Measurements from ENCODE around the gene NOL3. TPM values are rescaled to one million over a fixed set of nuclear protein-coding genes. Genes with fewer than 3 reads are reported as not detected.

The NOL3 gene
- total RNA-seq, 1 experiment from 2014 or later = 49.8 TPM

- no peak for TF ChIP-seq CTCF (IDR thresholded peaks at IDR 0.05; ENCODE audit: unreplicated experiment)
- no peak for DNase-seq (ENCODE audit: unreplicated experiment)
- CTCF ChIA-PET = interaction anchor here (0.6 to 2.8 kb wide), 5 partner anchors 11 to 228 kb away, joined by 3 to 11 read pairs (median 3); partner anchors contain the start of gene ELMO3
- Mint-ChIP-seq H3K4me1 (ENCODE audit: insufficient read depth, unreplicated experiment) (peaks cover 14% of the 10 kb centered on the region), H3K27ac (ENCODE audit: low read depth, unreplicated experiment) (no peak overlapping the region), H3K4me3 (ENCODE audit: unreplicated experiment) (no peak overlapping the region), H3K9me3 (ENCODE audit: unreplicated experiment) (no peaks in the 10 kb centered on the region), H3K36me3 (ENCODE audit: insufficient read depth, unreplicated experiment) (peaks cover under 1% of the 10 kb centered on the region), H3K27me3 (ENCODE audit: insufficient read depth, unreplicated experiment) (no peaks in the 10 kb centered on the region)
- BruUV-seq (replicated peaks) = no TSS peak
- POLR2A ChIA-PET = no interaction called here
- intact Hi-C loops (cut with micrococcal nuclease) = no loop called here
These were observed 17.0 kb downstream of the NOL3 start for GRCh38 chr16:67187175-67187890.

GRCh38 chr16:67188323-67188722 is 18.0 kb downstream of the NOL3 start:
- Mint-ChIP-seq H3K4me3 (ENCODE audit: unreplicated experiment) (no peak overlapping the region), H3K27ac (ENCODE audit: low read depth, unreplicated experiment) (no peak overlapping the region), H3K4me1 (ENCODE audit: insufficient read depth, unreplicated experiment) (peaks cover 14% of the 10 kb centered on the region), H3K36me3 (ENCODE audit: insufficient read depth, unreplicated experiment) (peaks cover 5% of the 10 kb centered on the region), H3K27me3 (ENCODE audit: insufficient read depth, unreplicated experiment) (no peaks in the 10 kb centered on the region), H3K9me3 (ENCODE audit: unreplicated experiment) (no peaks in the 10 kb centered on the region)
- ChIA-PET CTCF (interaction anchor here (0.7 to 2.8 kb wide), 4 partner anchors 10 to 211 kb away, joined by 3 to 11 read pairs (median 3); partner anchors contain the start of gene ELMO3), POLR2A (interaction anchor here (1.4 to 1.9 kb wide), 2 partner anchors 10 to 18 kb away, joined by 4 to 5 read pairs; partner anchors contain the start of gene NOL3)
- BruUV-seq (replicated peaks) = no TSS peak
- TF ChIP-seq CTCF (IDR thresholded peaks at IDR 0.05; ENCODE audit: unreplicated experiment) = no peak
- intact Hi-C loops (cut with micrococcal nuclease) = no loop called here
- DNase-seq (ENCODE audit: unreplicated experiment) = no peak

GRCh38 chr16:67188798-67189197 is 18.5 kb downstream of the NOL3 start:
- no peak for TF ChIP-seq CTCF (IDR thresholded peaks at IDR 0.05; ENCODE audit: unreplicated experiment)
- Mint-ChIP-seq H3K36me3 (ENCODE audit: insufficient read depth, unreplicated experiment) (peaks cover 5% of the 10 kb centered on the region), H3K9me3 (ENCODE audit: unreplicated experiment) (no peaks in the 10 kb centered on the region), H3K4me1 (ENCODE audit: insufficient read depth, unreplicated experiment) (peaks cover 14% of the 10 kb centered on the region), H3K27ac (ENCODE audit: low read depth, unreplicated experiment) (no peak overlapping the region), H3K27me3 (ENCODE audit: insufficient read depth, unreplicated experiment) (no peaks in the 10 kb centered on the region), H3K4me3 (ENCODE audit: unreplicated experiment) (no peak overlapping the region)
- intact Hi-C loops (cut with micrococcal nuclease) = no loop called here
- ChIA-PET CTCF (interaction anchor here (0.6 to 2.8 kb wide), 8 partner anchors 9 to 241 kb away, joined by 3 to 11 read pairs (median 3); partner anchors contain the start of gene ELMO3), POLR2A (interaction anchor here (1.4 to 1.9 kb wide), 3 partner anchors 10 to 57 kb away, joined by 3 to 5 read pairs (median 4); partner anchors contain the start of gene NOL3)
- no peak for DNase-seq (ENCODE audit: unreplicated experiment)
- BruUV-seq (replicated peaks) = no TSS peak

GRCh38 chr16:67190041-67190440 is 19.7 kb downstream of the NOL3 start, which contains the start of gene EXOC3L1:
TSS of gene EXOC3L1 (minus strand) at chr16:67190136. CDS start at chr16:67189676, 460 bp downstream.
- Mint-ChIP-seq H3K4me3 (ENCODE audit: unreplicated experiment) (no peak within 1 kb of the TSS), H3K4me1 (ENCODE audit: insufficient read depth, unreplicated experiment) (peaks cover 13% of the 10 kb centered on the region), H3K27ac (ENCODE audit: low read depth, unreplicated experiment) (no peak within 1 kb of the TSS), H3K9me3 (ENCODE audit: unreplicated experiment) (no peaks in the 10 kb centered on the region), H3K27me3 (ENCODE audit: insufficient read depth, unreplicated experiment) (no peaks in the 10 kb centered on the region), H3K36me3 (ENCODE audit: insufficient read depth, unreplicated experiment) (peaks cover 10% of the 10 kb centered on the region)
- CTCF ChIA-PET = interaction anchor here (0.6 to 1.6 kb wide), 7 partner anchors 8 to 171 kb away, joined by 3 to 4 read pairs (median 3); partner anchors contain the start of gene ELMO3
- POLR2A ChIA-PET = interaction anchor here (1.4 to 1.9 kb wide), 3 partner anchors 8 to 56 kb away, joined by 3 to 8 read pairs (median 5); no protein-coding TSS in a partner anchor
- BruUV-seq (replicated peaks) = no TSS peak
- no peak for DNase-seq (ENCODE audit: unreplicated experiment)
- intact Hi-C loops (cut with micrococcal nuclease) = no loop called here
- TF ChIP-seq CTCF (IDR thresholded peaks at IDR 0.05; ENCODE audit: unreplicated experiment) = no peak
